Liver (tissue), 3 donors: ENCODE measurements around the gene PTPA.

Source experiments
- CTCF ChIP-seq: fragments of 150-350 bp; IDR thresholded peaks from 2 replicates; pipeline ENCODE4 v1.5.1; 2017; ENCODE audit warnings: improper control_type of control experiment, low read depth, low read length; ENCODE audit not compliant: missing input control
- FOXA1 ChIP-seq: IDR thresholded peaks from 2 replicates; pipeline ENCODE4 v1.6.1; 2016; ENCODE audit warnings: antibody characterized with exemption
- GABPA ChIP-seq, 2 donors: IDR thresholded peaks in 1 of 2; conservative IDR thresholded peaks in 1 of 2; 2 replicates each; pipeline ENCODE4 v1.6.1; 2016; ENCODE audit warnings: antibody characterized with exemption in 2 of 2, mild to moderate bottlenecking in 1 of 2, moderate library complexity in 1 of 2
- HNF4A ChIP-seq, 2 donors: conservative IDR thresholded peaks; 2 replicates each; pipeline ENCODE4 v1.6.1; 2016; ENCODE audit warnings: antibody characterized with exemption in 2 of 2, mild to moderate bottlenecking in 2 of 2
- JUND ChIP-seq, 2 donors: IDR thresholded peaks; 2 replicates each; pipeline ENCODE4 v1.6.1; 2016; ENCODE audit warnings: antibody characterized with exemption in 2 of 2
- MAX ChIP-seq: IDR thresholded peaks from 2 replicates; pipeline ENCODE4 v1.6.1; 2016; ENCODE audit warnings: antibody characterized with exemption
- RAD21 ChIP-seq, 2 donors: IDR thresholded peaks; 2 replicates each; pipeline ENCODE4 v1.6.1; 2016; ENCODE audit warnings: antibody characterized with exemption in 2 of 2, mild to moderate bottlenecking in 2 of 2
- RXRA ChIP-seq, 2 donors: IDR thresholded peaks; 2 replicates each; pipeline ENCODE4 v1.6.1; 2017 to 2018; ENCODE audit warnings: antibody characterized with exemption in 2 of 2, mild to moderate bottlenecking in 1 of 2
- SP1 ChIP-seq: IDR thresholded peaks from 2 replicates; pipeline ENCODE4 v1.6.1; 2018; ENCODE audit warnings: antibody characterized with exemption, mild to moderate bottlenecking
- TAF1 ChIP-seq: conservative IDR thresholded peaks from 2 replicates; pipeline ENCODE4 v1.6.1; 2016; ENCODE audit warnings: antibody characterized with exemption, mild to moderate bottlenecking
- YY1 ChIP-seq: IDR thresholded peaks from 2 replicates; pipeline ENCODE4 v1.6.1; 2016; ENCODE audit warnings: antibody characterized with exemption, mild to moderate bottlenecking
- ZBTB33 ChIP-seq: IDR thresholded peaks from 2 replicates; pipeline ENCODE4 v1.6.1; 2016; ENCODE audit warnings: antibody characterized with exemption
- TF ChIP-seq, protein P1 (sequence below): IDR thresholded peaks from 2 replicates; pipeline ENCODE4 v1.6.1; 2016; ENCODE audit warnings: antibody characterized with exemption, mild to moderate bottlenecking
- donor health status: healthy.
- donor health status: healthy.

DNA sequence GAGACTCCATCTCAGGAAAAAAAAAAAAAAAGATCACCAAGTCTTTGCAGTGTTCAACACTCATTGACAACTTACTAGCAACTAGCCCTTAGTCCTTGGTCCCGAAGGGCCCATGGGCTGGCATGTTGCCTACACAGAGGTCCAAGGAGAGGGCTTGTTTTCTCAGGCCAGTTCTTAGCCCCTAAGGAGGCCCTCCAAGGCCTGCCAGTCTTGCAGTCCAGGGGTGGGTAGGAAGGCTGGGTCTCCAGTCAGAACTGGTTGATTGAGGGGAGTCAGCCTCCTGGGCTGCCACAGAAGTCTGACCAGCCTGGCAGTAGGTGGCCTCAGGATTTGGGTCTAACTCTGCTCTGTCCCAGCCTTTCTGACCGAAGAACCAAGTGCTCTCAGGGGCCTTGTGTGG is 34.1 kb downstream of the PTPA start:
- TF ChIP-seq CTCF = no peak
- TF ChIP-seq RXRA (IDR thresholded peaks at IDR 0.05) = no peak
- TF ChIP-seq, protein P1, sequence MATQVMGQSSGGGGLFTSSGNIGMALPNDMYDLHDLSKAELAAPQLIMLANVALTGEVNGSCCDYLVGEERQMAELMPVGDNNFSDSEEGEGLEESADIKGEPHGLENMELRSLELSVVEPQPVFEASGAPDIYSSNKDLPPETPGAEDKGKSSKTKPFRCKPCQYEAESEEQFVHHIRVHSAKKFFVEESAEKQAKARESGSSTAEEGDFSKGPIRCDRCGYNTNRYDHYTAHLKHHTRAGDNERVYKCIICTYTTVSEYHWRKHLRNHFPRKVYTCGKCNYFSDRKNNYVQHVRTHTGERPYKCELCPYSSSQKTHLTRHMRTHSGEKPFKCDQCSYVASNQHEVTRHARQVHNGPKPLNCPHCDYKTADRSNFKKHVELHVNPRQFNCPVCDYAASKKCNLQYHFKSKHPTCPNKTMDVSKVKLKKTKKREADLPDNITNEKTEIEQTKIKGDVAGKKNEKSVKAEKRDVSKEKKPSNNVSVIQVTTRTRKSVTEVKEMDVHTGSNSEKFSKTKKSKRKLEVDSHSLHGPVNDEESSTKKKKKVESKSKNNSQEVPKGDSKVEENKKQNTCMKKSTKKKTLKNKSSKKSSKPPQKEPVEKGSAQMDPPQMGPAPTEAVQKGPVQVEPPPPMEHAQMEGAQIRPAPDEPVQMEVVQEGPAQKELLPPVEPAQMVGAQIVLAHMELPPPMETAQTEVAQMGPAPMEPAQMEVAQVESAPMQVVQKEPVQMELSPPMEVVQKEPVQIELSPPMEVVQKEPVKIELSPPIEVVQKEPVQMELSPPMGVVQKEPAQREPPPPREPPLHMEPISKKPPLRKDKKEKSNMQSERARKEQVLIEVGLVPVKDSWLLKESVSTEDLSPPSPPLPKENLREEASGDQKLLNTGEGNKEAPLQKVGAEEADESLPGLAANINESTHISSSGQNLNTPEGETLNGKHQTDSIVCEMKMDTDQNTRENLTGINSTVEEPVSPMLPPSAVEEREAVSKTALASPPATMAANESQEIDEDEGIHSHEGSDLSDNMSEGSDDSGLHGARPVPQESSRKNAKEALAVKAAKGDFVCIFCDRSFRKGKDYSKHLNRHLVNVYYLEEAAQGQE = no peak
- TF ChIP-seq JUND (IDR thresholded peaks at IDR 0.05) = no peak
- TF ChIP-seq MAX = no peak
- TF ChIP-seq FOXA1 = no peak
- no peak for TF ChIP-seq RAD21 (IDR thresholded peaks at IDR 0.05)
- TF ChIP-seq HNF4A (conservative IDR thresholded peaks at IDR 0.05) = no peak
- TF ChIP-seq YY1 = no peak
- no peak for TF ChIP-seq ZBTB33
- no peak for TF ChIP-seq TAF1
- TF ChIP-seq SP1 = no peak
- no peak for TF ChIP-seq GABPA (IDR thresholded peaks at IDR 0.05 in 1 of 2, conservative IDR thresholded peaks at IDR 0.05 in 1 of 2)
